Keratinocyte (primary cell): ENCODE measurements around the gene SERBP1.

Source experiments
- CTCF ChIP-seq, 3 experiments: IDR thresholded peaks in 1 of 3; conservative IDR thresholded peaks in 1 of 3; optimal IDR thresholded peaks in 1 of 3; 2 replicates in 2 of 3; 3 replicates in 1 of 3; pipeline versions ENCODE3 to v1.5.1; 2011; ENCODE audit warnings: low read length in 3 of 3, mild to moderate bottlenecking in 3 of 3, moderate library complexity in 2 of 3, control low read depth in 1 of 3, inconsistent platforms in 1 of 3; ENCODE audit not compliant: insufficient read depth in 2 of 3; ENCODE audit errors: extremely low read depth in 1 of 3
- EZH2 ChIP-seq: IDR thresholded peaks from one replicate; pipeline ENCODE4 v1.6.1; 2012; ENCODE audit warnings: inconsistent platforms, mild to moderate bottlenecking, low read length, moderate library complexity

- TF ChIP-seq CTCF (optimal IDR thresholded peaks at IDR 0.05 in 1 of 3, IDR thresholded peaks at IDR 0.05 in 1 of 3, conservative IDR thresholded peaks at IDR 0.05 in 1 of 3; ENCODE audit: extremely low read depth in 1 of 3, insufficient read depth in 2 of 3, low read length in 3 of 3), result no peak
- no peak for TF ChIP-seq EZH2
These were observed 39.2 kb upstream of the SERBP1 start for GRCh38 chr1:67469431-67469830.
